Natural killer cell (primary cell): Measurements from ENCODE around the gene SPP2. TPM values are rescaled to one million over a fixed set of nuclear protein-coding genes. Genes with fewer than 3 reads are reported as not detected.

Experiments used
- ATAC-seq, 3 donors: fragments of 150-1000 bp in 2 of 3; fragments of 200-7000 bp in 1 of 3; cut with Tn5 transposase; 1 replicate in 1 of 3; 2 replicates in 2 of 3; pipeline ENCODE4 v1.10.0; 2021; ENCODE audit warnings: mild to moderate bottlenecking in 2 of 3, moderate library complexity in 2 of 3
- DNase-seq, 2 donors: peaks; one replicate each; pipeline versions ENCODE4 v3.0.0 to v3.0.0-alpha.2; 2013 to 2021; ENCODE audit warnings: mixed read lengths in 1 of 2
- H3K27ac ChIP-seq: one replicate; pipeline ENCODE4 v1.5.1; 2013; ENCODE audit warnings: mild to moderate bottlenecking, low read length
- H3K27me3 ChIP-seq: one replicate; pipeline ENCODE4 v1.6.1; 2013; ENCODE audit warnings: low read length; ENCODE audit not compliant: control insufficient read depth, insufficient read depth
- H3K36me3 ChIP-seq: one replicate; pipeline ENCODE4 v1.6.1; 2013; ENCODE audit warnings: low read length; ENCODE audit not compliant: control insufficient read depth, insufficient read depth
- H3K4me1 ChIP-seq: one replicate; pipeline ENCODE4 v1.6.1; 2013; ENCODE audit warnings: low read length; ENCODE audit not compliant: control insufficient read depth, insufficient read depth
- H3K4me3 ChIP-seq: one replicate; pipeline ENCODE4 v1.5.1; 2013; ENCODE audit warnings: low read length
- H3K9me3 ChIP-seq: one replicate; pipeline ENCODE4 v1.6.1; 2013; ENCODE audit warnings: low read length; ENCODE audit not compliant: control insufficient read depth, insufficient read depth
- H3K27ac Mint-ChIP-seq, 2 donors: one replicate each; pipeline ENCODE4 v1.8.0; 2022; ENCODE audit warnings: mild to moderate bottlenecking in 2 of 2, mixed read lengths in 2 of 2, moderate library complexity in 1 of 2
- H3K27me3 Mint-ChIP-seq, 2 donors: one replicate each; pipeline ENCODE4 v1.8.0; 2022; ENCODE audit warnings: low read depth in 2 of 2, mixed read lengths in 2 of 2
- H3K36me3 Mint-ChIP-seq: one replicate; pipeline ENCODE4 v1.8.0; 2022; ENCODE audit warnings: mixed read lengths
- H3K4me1 Mint-ChIP-seq, 2 donors: one replicate each; pipeline ENCODE4 v1.8.0; 2022; ENCODE audit warnings: mixed read lengths in 2 of 2
- H3K4me3 Mint-ChIP-seq: one replicate; pipeline ENCODE4 v1.8.0; 2022; ENCODE audit warnings: mild to moderate bottlenecking, moderate library complexity, mixed read lengths
- H3K9me3 Mint-ChIP-seq, 2 donors: one replicate each; pipeline ENCODE4 v1.8.0; 2022; ENCODE audit warnings: mixed read lengths in 2 of 2
- CTCF ChIP-seq: fragments of 200-600 bp; IDR thresholded peaks from one replicate; pipeline ENCODE4 v1.8.0; 2022; ENCODE audit warnings: antibody characterized with exemption
- WGBS: methylation state at CpG from one replicate; pipeline ENCODE4 v1.1.7; 2013; ENCODE audit warnings: missing lambda C conversion rate; ENCODE audit not compliant: insufficient coverage; 5-methylcytosine and 5-hydroxymethylcytosine counted together
- intact Hi-C: fragments of 100-400 bp; cut with micrococcal nuclease; formaldehyde crosslinking; loops from one replicate; pipeline ENCODE4 v1.14.2; 2022
- total RNA-seq, 4 donors: library from RNA; stranded (reverse); fragments of 120-200 nt in 1 of 4; gene quantifications; one replicate each; pipeline versions ENCODE4 v1.2.3 to v1.2.4, GENCODE V29; 2013 to 2022

The SPP2 gene
- total RNA-seq, 3 donors from 2014 or later (not counting 1 experiment from before 2014, with no cell fraction given): not detected

DNA sequence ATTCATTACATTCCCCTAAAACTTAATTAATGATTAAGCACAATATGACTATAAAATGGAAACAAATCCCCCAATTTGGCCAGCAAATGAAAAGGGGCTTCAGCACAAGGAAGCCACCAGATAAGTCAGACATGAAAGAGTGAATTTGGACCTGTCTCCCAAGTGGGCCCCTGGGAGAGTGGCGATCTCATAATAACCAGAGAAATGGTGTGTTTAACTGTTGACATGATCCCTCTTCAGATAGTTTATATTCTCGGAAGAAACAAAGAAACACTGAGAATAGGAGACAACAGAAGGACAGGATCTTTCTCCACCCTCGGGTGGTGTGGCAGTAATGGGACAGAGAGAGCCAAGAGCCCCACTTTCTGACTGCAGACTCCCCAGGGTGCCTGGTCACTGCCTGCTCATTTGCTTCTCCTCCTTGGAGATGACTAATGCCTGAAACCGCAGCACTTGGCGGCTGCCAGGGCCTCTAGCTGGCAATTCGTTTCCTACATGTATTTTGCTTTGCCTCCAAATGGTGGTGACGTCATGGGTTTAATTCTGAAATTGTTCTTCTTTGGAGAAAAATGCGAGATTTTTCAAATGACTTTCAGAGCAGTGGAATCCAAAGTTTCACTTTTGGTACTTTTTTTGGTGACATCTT, 46.4 kb upstream of the SPP2 start:
- no peak overlapping the region for H3K27ac ChIP-seq
- intact Hi-C loops: no loop called here
- no peaks in the 10 kb centered on the region for H3K27me3 ChIP-seq
- ATAC-seq (no peak), DNase-seq (no peak)
- TF ChIP-seq CTCF: no peak
- no peak overlapping the region for H3K27ac Mint-ChIP-seq
- no peaks in the 10 kb centered on the region for H3K36me3 Mint-ChIP-seq
- H3K36me3 ChIP-seq: no peaks in the 10 kb centered on the region
- whole genome bisulfite sequencing: 77% methylated on average over 8 of the region's 8 CpGs
- peaks cover 31% of the 10 kb centered on the region for H3K4me1 ChIP-seq
- H3K4me1 Mint-ChIP-seq: peaks cover 19 to 21% of the 10 kb centered on the region in 2 donors
- no peaks in the 10 kb centered on the region for H3K9me3 Mint-ChIP-seq
- peaks cover 0 to 10% of the 10 kb centered on the region in 2 donors for H3K27me3 Mint-ChIP-seq
- H3K4me3 Mint-ChIP-seq: no peak overlapping the region
- no peak overlapping the region for H3K4me3 ChIP-seq
- no peaks in the 10 kb centered on the region for H3K9me3 ChIP-seq

GRCh38 chr2:234005126-234005525, 45.4 kb upstream of the SPP2 start:
- Mint-ChIP-seq H3K4me3 (no peak overlapping the region), H3K27ac (no peak overlapping the region), H3K4me1 (peaks cover 19 to 21% of the 10 kb centered on the region in 2 donors), H3K27me3 (peaks cover 0 to 10% of the 10 kb centered on the region in 2 donors), H3K9me3 (no peaks in the 10 kb centered on the region), H3K36me3 (no peaks in the 10 kb centered on the region)
- TF ChIP-seq CTCF: no peak
- H3K4me3 ChIP-seq: no peak overlapping the region
- DNase-seq (no peak), ATAC-seq (no peak)
- intact Hi-C loops: no loop called here
- H3K4me1 ChIP-seq: peaks cover 24% of the 10 kb centered on the region
- no peaks in the 10 kb centered on the region for H3K9me3 ChIP-seq
- no peaks in the 10 kb centered on the region for H3K27me3 ChIP-seq
- no peak overlapping the region for H3K27ac ChIP-seq
- no peaks in the 10 kb centered on the region for H3K36me3 ChIP-seq
- WGBS: no CpG with 5 or more reads among the region's 2 CpGs

GRCh38 chr2:234006501-234006900, 44.0 kb upstream of the SPP2 start:
- Histone ChIP-seq H3K4me3 (no peak overlapping the region), H3K36me3 (no peaks in the 10 kb centered on the region), H3K9me3 (no peaks in the 10 kb centered on the region), H3K4me1 (peaks cover 10% of the 10 kb centered on the region), H3K27me3 (no peaks in the 10 kb centered on the region), H3K27ac (no peak overlapping the region)
- no peak overlapping the region for H3K4me3 Mint-ChIP-seq
- no peaks in the 10 kb centered on the region for H3K36me3 Mint-ChIP-seq
- intact Hi-C loops: no loop called here
- ATAC-seq (no peak), DNase-seq (no peak)
- no peaks in the 10 kb centered on the region for H3K9me3 Mint-ChIP-seq
- H3K4me1 Mint-ChIP-seq: peaks cover 12 to 13% of the 10 kb centered on the region in 2 donors
- no peak for TF ChIP-seq CTCF
- no peak overlapping the region for H3K27ac Mint-ChIP-seq
- peaks cover 0 to 17% of the 10 kb centered on the region in 2 donors for H3K27me3 Mint-ChIP-seq
- WGBS: 95% methylated on average over 3 of the region's 3 CpGs

- H3K9me3 Mint-ChIP-seq: no peaks in the 10 kb centered on the region
- no CpG with 5 or more reads among the region's 1 CpG for WGBS
- Histone ChIP-seq H3K27me3 (peaks cover 2% of the 10 kb centered on the region), H3K4me3 (no peak overlapping the region), H3K4me1 (no peaks in the 10 kb centered on the region), H3K27ac (no peak overlapping the region), H3K9me3 (no peaks in the 10 kb centered on the region), H3K36me3 (no peaks in the 10 kb centered on the region)
- H3K27me3 Mint-ChIP-seq: peaks cover 5 to 34% of the 10 kb centered on the region in 2 donors
- intact Hi-C loops: no loop called here
- peaks cover 8% of the 10 kb centered on the region in 2 donors for H3K4me1 Mint-ChIP-seq
- no peak overlapping the region for H3K4me3 Mint-ChIP-seq
- H3K27ac Mint-ChIP-seq: no peak overlapping the region
- TF ChIP-seq CTCF: no peak
- H3K36me3 Mint-ChIP-seq: peaks cover 9% of the 10 kb centered on the region
- DNase-seq (no peak), ATAC-seq (no peak)
Observed at GRCh38 chr2:234014427-234014826, 36.1 kb upstream of the SPP2 start.
